ENCODE results near the gene MAT2A. TPM values are rescaled to one million over a fixed set of nuclear protein-coding genes. Genes with fewer than 3 reads are reported as not detected.

MAT2A gene
- total and polyA plus RNA-seq, 2 of the 8 experiments (the other 6 are each of a cell fraction or from before 2014, with no cell fraction given) = 255 to 307 TPM

DNA sequence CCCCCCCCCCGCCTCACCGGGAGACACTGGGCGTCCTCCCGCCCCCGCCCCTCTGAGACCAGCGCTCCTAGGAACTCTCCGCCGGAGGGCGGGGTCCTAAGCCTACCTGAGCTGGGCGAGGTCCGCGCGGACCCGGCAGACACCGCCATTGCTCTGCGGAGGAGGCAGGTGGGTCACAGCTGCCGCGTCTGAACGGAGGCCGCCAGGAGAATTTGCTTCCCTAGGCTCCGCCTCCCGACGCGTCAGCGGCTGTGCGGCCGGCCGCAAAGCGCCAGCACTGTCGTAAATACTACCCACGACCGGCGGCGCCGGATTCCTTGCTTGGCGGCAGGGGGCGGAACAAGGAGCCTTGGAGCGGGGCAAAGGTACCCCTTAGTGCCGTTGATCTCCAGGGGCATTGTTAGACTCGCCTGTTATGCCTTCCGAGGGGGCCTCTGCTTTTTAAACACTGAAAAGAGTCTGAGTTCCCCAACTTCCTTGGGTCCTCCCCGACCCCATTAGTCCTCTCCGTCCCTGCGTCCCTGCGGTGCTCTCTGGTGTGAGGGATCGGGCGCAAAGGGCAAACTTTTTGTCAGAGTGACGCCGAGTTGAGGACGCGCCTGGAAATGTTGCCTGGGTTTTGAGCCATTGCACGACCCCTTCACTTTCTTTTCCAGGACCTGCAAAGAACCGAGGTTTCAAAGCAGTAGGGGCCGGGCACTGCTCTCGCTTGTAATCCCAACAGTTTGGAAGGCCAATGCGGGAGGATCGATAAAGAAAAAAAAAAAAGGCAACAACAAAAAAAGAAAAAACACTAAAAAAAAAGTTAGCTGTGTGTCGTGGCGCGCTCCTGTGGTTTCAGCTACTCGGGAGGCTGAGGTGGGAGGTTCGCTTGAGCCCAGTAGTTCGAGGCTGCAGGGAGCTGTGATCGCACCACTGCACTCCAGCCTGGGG is 22.6 kb downstream of the MAT2A start, which contains the start of gene GGCX (continued):
- peak; percentile 91 for TF ChIP-seq CREB1 (IDR thresholded peaks at IDR 0.05)
- TF ChIP-seq CHD2 (IDR thresholded peaks at IDR 0.05; ENCODE audit: low read length) = no peak
- peak in 1 of 2 experiments; percentile 11; a peak in 1 of 4 replicates for TF ChIP-seq RAD21 (IDR thresholded peaks at IDR 0.05 in 1 of 2, conservative IDR thresholded peaks at IDR 0.05 in 1 of 2; ENCODE audit: low read depth in 2 of 2, low read length in 2 of 2)
- peak; percentile 65; the same call in 1 of the 2 replicates for TF ChIP-seq KDM5A (IDR thresholded peaks at IDR 0.05; ENCODE audit: low read length)
- peak; percentile 95 to 97 for TF ChIP-seq POLR2A (IDR thresholded peaks at IDR 0.05; ENCODE audit: control extremely low read depth in 1 of 2, low read depth in 2 of 2, low read length in 2 of 2)
- TF ChIP-seq, protein P1, sequence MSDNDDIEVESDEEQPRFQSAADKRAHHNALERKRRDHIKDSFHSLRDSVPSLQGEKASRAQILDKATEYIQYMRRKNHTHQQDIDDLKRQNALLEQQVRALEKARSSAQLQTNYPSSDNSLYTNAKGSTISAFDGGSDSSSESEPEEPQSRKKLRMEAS (IDR thresholded peaks at IDR 0.05) = peak; percentile 57
- TF ChIP-seq YY1 (IDR thresholded peaks at IDR 0.05; ENCODE audit: low read depth, low read length) = peak; percentile 95
- peak; percentile 35; the same call in 1 of the 2 replicates for TF ChIP-seq SP1 (IDR thresholded peaks at IDR 0.05; ENCODE audit: low read depth, low read length)
- peak; percentile 91 for TF ChIP-seq TBP (IDR thresholded peaks at IDR 0.05; ENCODE audit: low read depth, low read length)
- TF ChIP-seq SP2 (IDR thresholded peaks at IDR 0.05; ENCODE audit: low read length) = no peak
- peak; percentile 55; the same call in 1 of the 2 replicates for TF ChIP-seq TCF12 (IDR thresholded peaks at IDR 0.05; ENCODE audit: low read depth, low read length)
- no peak for TF ChIP-seq CHD1 (IDR thresholded peaks at IDR 0.05; ENCODE audit: low read depth, low read length)
- peak; percentile 92 for TF ChIP-seq PHF8 (conservative IDR thresholded peaks at IDR 0.05; ENCODE audit: low read depth, low read length)
- no peak for TF ChIP-seq FOSL1 (IDR thresholded peaks at IDR 0.05; ENCODE audit: insufficient read depth, low read depth, low read length)
- no peak for TF ChIP-seq SUZ12 (IDR thresholded peaks at IDR 0.05; ENCODE audit: low read length)
- peak; percentile 93 for TF ChIP-seq ASH2L (IDR thresholded peaks at IDR 0.05; ENCODE audit: low read length)
- no peak for TF ChIP-seq SIX5 (IDR thresholded peaks at IDR 0.05; ENCODE audit: low read depth, low read length)
- TF ChIP-seq RXRA (IDR thresholded peaks at IDR 0.05; ENCODE audit: insufficient read depth, low read depth, low read length) = no peak
- TF ChIP-seq SIN3A (conservative IDR thresholded peaks at IDR 0.05 in 1 of 2, IDR thresholded peaks at IDR 0.05 in 1 of 2; ENCODE audit: low read depth in 1 of 2, low read length in 2 of 2) = peak in 1 of 2 experiments; percentile 91; a peak in 2 of 4 replicates
- TF ChIP-seq SRF (IDR thresholded peaks at IDR 0.05; ENCODE audit: low read depth, low read length) = no peak
- no peak for TF ChIP-seq KDM1A (IDR thresholded peaks at IDR 0.05; ENCODE audit: borderline replicate concordance, low read length)
- no peak for TF ChIP-seq JUN (IDR thresholded peaks at IDR 0.05; ENCODE audit: low read depth, low read length)
- TF ChIP-seq TAF7 (optimal IDR thresholded peaks at IDR 0.05; ENCODE audit: borderline replicate concordance, low read depth, low read length) = peak; percentile 87

Data from H1 (cell line).